Dendritic cell treated with granulocyte-macrophage colony-stimulating factor and Interleukin-4, amounts not matched to agents 40 ng/mL and 50 ng/mL, for 4 days (primary cell): ENCODE results near the gene FGD6.

Experiments
- H3K27ac Mint-ChIP-seq: one replicate; pipeline ENCODE4 v1.8.0; 2022; ENCODE audit warnings: mild to moderate bottlenecking, mixed read lengths
- H3K27me3 Mint-ChIP-seq: one replicate; pipeline ENCODE4 v1.8.0; 2022; ENCODE audit warnings: mild to moderate bottlenecking, mixed read lengths
- H3K36me3 Mint-ChIP-seq: one replicate; pipeline ENCODE4 v1.8.0; 2022; ENCODE audit warnings: low read depth, mixed read lengths
- H3K4me1 Mint-ChIP-seq: one replicate; pipeline ENCODE4 v1.8.0; 2022; ENCODE audit warnings: low read depth, mixed read lengths
- H3K4me3 Mint-ChIP-seq: one replicate; pipeline ENCODE4 v1.8.0; 2022; ENCODE audit warnings: mild to moderate bottlenecking, moderate library complexity, mixed read lengths
- H3K9me3 Mint-ChIP-seq: one replicate; pipeline ENCODE4 v1.8.0; 2022; ENCODE audit warnings: mixed read lengths
- intact Hi-C: fragments of 100-400 bp; cut with micrococcal nuclease; formaldehyde crosslinking; loops from one replicate; pipeline ENCODE4 v1.15.0; 2022

FGD6 gene

DNA sequence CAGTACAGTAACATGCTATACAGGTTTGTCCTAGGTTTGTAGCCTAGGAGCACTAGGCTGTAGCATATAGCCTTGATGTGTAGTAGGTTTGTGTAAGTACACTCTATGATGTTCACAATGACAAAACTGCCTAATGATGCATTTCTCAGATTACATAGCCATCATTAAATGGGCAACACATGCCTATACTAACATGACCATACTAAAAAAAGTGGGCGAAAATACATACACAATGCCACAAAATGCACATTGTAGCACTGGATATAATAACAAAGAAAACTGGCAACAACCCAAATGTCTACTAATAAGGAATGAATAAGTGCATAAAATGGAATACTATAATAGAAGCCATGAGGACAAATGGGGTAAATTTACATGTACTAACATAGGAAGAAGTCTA lies 182.5 kb downstream of the FGD6 start:
- H3K27me3 Mint-ChIP-seq: no peaks in the 10 kb centered on the region
- no peak overlapping the region for H3K4me3 Mint-ChIP-seq
- no peaks in the 10 kb centered on the region for H3K9me3 Mint-ChIP-seq
- H3K36me3 Mint-ChIP-seq: peaks cover 26% of the 10 kb centered on the region
- H3K4me1 Mint-ChIP-seq: peaks cover 5% of the 10 kb centered on the region
- no peak overlapping the region for H3K27ac Mint-ChIP-seq
- intact Hi-C loops: no loop called here
